ENCODE results near the gene RYR1. TPM values are rescaled to one million over a fixed set of nuclear protein-coding genes. Genes with fewer than 3 reads are reported as not detected.
A peak's percentile ranks its signal among the peaks of the same experiment; 100 is the strongest.
"Not testable (repeated sequence)": the region's sequence is repeated elsewhere in the genome, so short reads cannot be mapped to it uniquely, and the experiment has no call there.

RYR1 gene
- total RNA-seq, 2 donors from 2014 or later, result 2.9 to 5.0 TPM

DNA sequence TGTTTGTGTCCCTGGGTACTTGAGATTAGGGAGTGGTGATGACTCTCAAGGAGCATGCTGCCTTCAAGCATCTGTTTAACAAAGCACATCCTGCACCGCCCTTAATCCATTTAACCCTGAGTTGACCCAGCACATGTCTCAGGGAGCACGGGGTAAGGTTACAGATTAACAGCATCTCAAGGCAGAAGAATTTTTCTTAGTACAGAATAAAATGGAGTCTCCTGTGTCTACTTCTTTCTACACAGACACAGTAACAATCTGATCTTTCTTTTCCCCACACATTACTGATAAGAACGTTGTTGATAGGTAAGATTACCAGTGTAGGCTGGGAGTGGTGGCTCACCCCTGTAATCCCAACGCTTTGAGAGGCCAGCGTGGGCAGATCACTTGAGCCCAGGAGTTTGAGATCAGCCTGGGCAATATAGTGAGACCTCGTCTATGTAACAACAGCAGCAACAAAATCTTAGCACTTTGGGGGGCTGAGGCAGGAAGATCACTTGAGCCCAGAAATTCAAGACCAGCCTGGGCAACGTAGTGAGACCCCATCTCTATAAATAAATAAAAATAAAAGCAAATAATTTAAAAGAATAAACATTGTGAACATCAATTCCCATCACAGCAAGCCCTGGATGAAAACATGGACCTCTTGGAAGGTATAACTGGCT, 198.5 kb downstream of the RYR1 start:
- not testable (repeated sequence) for H3K27ac Mint-ChIP-seq; H3K9me3 Mint-ChIP-seq; DNase-seq (ENCODE audit: low spot score in 2 of 2); ATAC-seq
- peaks cover 9 to 17% of the 10 kb centered on the region in 2 donors for H3K36me3 Mint-ChIP-seq

DNA sequence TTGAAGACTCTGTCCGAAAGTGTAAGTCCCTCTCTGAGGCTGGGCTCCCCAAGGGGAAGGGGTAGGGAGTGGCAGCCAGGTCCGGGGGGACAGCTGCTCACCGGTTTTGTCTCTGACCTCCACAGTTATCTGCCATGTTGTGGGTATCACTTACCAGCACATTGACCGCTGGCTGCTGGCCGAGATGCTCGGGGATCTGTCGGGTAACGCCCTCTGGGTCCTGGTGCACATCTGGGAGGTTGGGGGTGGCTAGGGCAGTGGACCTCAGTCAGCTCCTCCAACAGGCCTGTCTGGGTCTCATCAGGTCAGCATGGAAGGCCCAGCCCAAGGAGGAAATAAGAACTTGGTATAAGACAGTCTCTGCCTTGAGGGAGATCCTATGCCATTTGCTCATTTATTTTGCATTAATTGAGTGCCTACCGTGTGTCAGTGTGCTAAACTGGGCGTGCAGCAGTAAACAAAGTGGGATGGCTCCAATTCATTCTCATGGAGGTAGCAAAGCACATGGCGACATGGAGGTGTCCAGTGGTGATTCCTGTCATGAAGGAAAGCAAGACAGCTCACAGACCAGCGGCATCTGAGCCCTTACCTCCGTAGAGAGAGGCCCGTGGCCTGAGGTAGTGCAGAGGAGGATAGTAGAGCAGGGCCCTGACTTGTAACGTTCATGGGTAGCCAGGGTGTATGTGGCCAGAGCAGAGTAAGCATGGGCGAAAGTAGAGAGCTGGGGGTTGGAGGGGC, 199.2 kb downstream of the RYR1 start:
- Mint-ChIP-seq H3K36me3 (peaks cover 9 to 17% of the 10 kb centered on the region in 2 donors), H3K27ac (peak overlapping the region in 1 of 2 donors; percentile 86), H3K9me3 (no peaks in the 10 kb centered on the region)
- ATAC-seq (no peak), DNase-seq (ENCODE audit: low spot score in 2 of 2) (no peak)

DNA sequence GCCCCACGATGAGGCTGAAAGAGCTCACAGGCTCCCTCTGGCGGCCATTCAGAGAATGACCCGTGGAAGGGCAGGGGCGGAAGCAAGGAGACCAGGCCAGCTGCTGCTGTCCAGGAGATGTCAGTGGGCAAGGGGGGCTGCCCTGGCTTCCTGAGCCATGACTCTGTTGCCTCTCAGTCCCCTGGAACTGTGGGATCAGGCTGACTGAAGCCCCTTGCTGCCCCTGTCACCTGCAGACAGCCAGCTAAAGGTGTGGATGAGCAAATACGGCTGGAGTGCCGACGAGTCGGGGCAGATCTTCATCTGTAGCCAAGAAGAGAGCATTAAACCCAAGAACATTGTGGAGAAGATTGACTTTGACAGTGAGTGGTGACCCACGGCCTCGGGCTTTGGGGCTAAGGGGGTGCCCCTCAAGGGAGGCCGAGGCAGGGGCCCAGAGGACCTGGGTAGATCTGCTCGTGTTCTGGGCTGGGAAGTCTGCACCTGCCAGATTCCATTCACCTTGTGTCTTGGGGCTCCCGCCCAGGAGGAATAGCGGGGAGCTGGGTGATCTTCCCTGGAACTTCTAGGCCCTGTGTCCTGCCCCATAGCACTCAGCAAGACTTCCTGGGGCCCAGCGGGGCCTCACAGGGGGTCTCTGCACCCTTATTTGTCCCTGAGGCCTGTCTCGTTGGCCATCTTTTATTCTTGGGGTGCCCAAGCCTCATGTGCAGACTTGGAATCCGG, 201.4 kb downstream of the RYR1 start:
- ATAC-seq (peak in 1 of 2 donors; percentile 24), DNase-seq (ENCODE audit: low spot score in 2 of 2) (peak; percentile 74 to 80)
- H3K36me3 Mint-ChIP-seq, result peaks cover 9 to 17% of the 10 kb centered on the region in 2 donors
- no peaks in the 10 kb centered on the region for H3K9me3 Mint-ChIP-seq
- peak overlapping the region; percentile 67 to 94 for H3K27ac Mint-ChIP-seq

DNA sequence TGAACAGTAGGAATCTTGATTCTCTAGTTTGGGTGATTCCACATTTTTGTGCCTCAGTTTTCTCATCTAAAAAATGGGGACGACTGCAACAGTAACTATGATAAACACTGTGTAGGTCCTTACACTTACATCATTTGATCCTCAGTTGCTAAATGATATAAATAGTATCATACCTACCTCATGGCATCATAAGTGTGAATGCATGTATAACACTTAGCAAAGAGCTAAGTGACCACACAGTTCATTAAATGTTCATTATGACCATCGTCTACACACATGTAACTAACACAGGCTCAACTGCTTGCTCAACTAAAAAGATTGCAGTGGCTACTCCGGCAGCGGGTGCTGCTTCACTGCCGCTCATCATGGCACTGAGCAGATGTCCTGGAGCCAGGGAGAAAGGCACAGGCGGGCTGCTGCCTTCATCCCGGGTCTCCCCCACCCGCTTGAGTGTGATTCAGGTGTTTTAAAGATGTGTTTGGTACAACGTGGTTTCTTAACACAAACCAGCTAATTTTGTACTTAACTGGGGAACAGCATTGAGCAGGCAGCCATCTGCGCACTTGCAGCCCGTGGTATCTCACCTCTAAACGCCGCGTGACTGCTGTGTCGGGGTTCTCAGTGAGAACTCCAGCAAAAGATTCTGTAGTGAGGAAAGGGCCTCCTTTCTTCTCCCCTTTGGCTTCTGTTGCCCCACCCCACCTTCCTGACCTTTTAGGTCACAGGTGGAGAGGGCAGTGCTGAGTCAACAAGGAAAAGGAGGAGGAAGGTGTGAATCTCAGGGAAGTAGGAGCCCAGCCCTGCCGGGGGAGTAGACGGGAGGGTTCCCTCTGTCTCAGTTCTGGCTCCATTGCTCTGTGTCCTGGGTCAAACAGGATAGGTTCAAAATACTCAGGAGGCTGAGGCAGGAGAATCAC, 202.2 kb downstream of the RYR1 start:
- Mint-ChIP-seq H3K9me3 (no peaks in the 10 kb centered on the region), H3K27ac (no peak overlapping the region), H3K36me3 (peaks cover 9 to 17% of the 10 kb centered on the region in 2 donors)
- ATAC-seq (no peak), DNase-seq (ENCODE audit: low spot score in 2 of 2) (no peak)

Other genes with a start within 250 kb of the RYR1 start
- 1 to 10 TPM in 1 of 2 donors, not detected in 1; 2.1 TPM for gene DPF1, start 209.5 kb upstream of the RYR1 start, total RNA-seq
- under 1 TPM; 0.46 to 0.74 TPM for gene PPP1R14A, start 177.3 kb upstream of the RYR1 start, total RNA-seq
- 100 to 1,000 TPM in 1 of 2 donors, 10 to 100 TPM in 1; 43.0 to 101 TPM for gene SPINT2, start 169.1 kb upstream of the RYR1 start, total RNA-seq
- not detected for gene C19orf33, start 129.4 kb upstream of the RYR1 start, total RNA-seq
- 10 to 100 TPM; 82.1 to 90.0 TPM for gene YIF1B, start 117.7 kb upstream of the RYR1 start, total RNA-seq
- gene KCNK6, start 113.8 kb upstream of the RYR1 start, total RNA-seq, result 10 to 100 TPM; 10.7 to 12.1 TPM
- 10 to 100 TPM in 1 of 2 donors, 1 to 10 TPM in 1; 4.1 to 22.8 TPM for gene CATSPERG, start 97.9 kb upstream of the RYR1 start, total RNA-seq
- gene PSMD8, start 59.1 kb upstream of the RYR1 start, total RNA-seq, result 100 to 1,000 TPM; 189 to 203 TPM
- 1 to 10 TPM in 1 of 2 donors, not detected in 1; 1.2 TPM for gene GGN, start 45.7 kb upstream of the RYR1 start, total RNA-seq
- gene SPRED3, start 45.0 kb upstream of the RYR1 start, total RNA-seq, result 1 to 10 TPM; 3.5 to 6.7 TPM
- 10 to 100 TPM; 28.4 to 33.1 TPM for gene FAM98C, start 30.6 kb upstream of the RYR1 start, total RNA-seq
- 1 to 10 TPM; 2.3 to 8.3 TPM for gene RASGRP4, start 7.5 kb upstream of the RYR1 start, total RNA-seq
- 100 to 1,000 TPM; 225 to 247 TPM for gene MAP4K1, start 184.3 kb downstream of the RYR1 start, total RNA-seq
- 100 to 1,000 TPM; 282 to 299 TPM for gene EIF3K, start 185.5 kb downstream of the RYR1 start, total RNA-seq
- gene ACTN4, start 214.0 kb downstream of the RYR1 start, total RNA-seq, result 100 to 1,000 TPM; 181 to 204 TPM